ENCODE measurements around the gene GRAMD4.

DNA sequence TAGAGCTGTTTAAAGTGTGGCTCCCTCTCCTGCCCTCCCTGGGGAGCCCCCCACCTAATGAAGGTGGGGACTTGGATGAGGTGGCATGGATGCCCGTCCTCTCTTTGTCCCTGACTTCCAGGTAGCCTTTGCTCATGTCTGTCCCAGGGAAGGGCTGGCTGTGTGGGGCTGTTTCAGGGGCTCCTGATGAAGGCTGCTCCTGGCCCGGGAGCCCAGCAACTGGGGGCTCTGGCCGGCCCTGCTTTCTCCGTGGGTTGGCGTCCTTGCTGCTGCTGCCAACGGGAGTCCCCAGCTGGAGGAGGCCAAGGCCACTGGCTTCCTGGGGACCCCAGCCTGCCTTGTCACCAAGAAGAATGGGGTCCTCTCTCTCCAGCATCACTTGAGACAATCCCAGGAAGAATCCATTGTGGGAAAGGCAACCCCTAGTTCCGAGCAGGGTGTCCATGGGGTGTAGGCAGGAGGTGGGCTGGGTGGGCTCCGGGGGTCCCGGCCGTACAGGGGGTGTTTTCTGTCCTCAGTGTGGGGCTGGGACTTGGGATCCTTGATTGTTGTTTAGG is 13.2 kb downstream of the GRAMD4 start:
- TF ChIP-seq, protein P1, sequence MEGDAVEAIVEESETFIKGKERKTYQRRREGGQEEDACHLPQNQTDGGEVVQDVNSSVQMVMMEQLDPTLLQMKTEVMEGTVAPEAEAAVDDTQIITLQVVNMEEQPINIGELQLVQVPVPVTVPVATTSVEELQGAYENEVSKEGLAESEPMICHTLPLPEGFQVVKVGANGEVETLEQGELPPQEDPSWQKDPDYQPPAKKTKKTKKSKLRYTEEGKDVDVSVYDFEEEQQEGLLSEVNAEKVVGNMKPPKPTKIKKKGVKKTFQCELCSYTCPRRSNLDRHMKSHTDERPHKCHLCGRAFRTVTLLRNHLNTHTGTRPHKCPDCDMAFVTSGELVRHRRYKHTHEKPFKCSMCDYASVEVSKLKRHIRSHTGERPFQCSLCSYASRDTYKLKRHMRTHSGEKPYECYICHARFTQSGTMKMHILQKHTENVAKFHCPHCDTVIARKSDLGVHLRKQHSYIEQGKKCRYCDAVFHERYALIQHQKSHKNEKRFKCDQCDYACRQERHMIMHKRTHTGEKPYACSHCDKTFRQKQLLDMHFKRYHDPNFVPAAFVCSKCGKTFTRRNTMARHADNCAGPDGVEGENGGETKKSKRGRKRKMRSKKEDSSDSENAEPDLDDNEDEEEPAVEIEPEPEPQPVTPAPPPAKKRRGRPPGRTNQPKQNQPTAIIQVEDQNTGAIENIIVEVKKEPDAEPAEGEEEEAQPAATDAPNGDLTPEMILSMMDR (conservative IDR thresholded peaks at IDR 0.05; ENCODE audit: low read depth, low read length), result no peak
- TF ChIP-seq EZH2phosphoT487 (IDR thresholded peaks at IDR 0.05; ENCODE audit: borderline replicate concordance, low read length), result no peak
